ENCODE results near the gene CERCAM.
A peak's percentile ranks its signal among the peaks of the same experiment; 100 is the strongest.

The CERCAM gene

GRCh38 chr9:128389395-128390149, 31.1 kb upstream of the CERCAM start:
- Histone ChIP-seq H3K4me1 (ENCODE audit: control insufficient read depth, insufficient read depth, low read length) (no peaks in the 10 kb centered on the region), H3K4me3 (ENCODE audit: low read depth, low read length) (no peak overlapping the region), H3K27ac (ENCODE audit: extremely low read depth, low read depth, low read length) (no peak overlapping the region), H3K36me3 (ENCODE audit: control insufficient read depth in 2 of 2, insufficient read depth in 1 of 2, low read length in 2 of 2) (peaks cover 0 to 55% of the 10 kb centered on the region in 2 experiments; a peak in 1 of 3 replicates), H3K9me3 (ENCODE audit: control insufficient read depth, insufficient read depth, low read depth, low read length) (no peaks in the 10 kb centered on the region)
- CTCF ChIA-PET: interaction anchor here (0.7 kb wide), 2 partner anchors 27 to 197 kb away, joined by 3 read pairs; no protein-coding TSS in a partner anchor
- POLR2A ChIA-PET: interaction anchor here (0.6 to 1.7 kb wide), 2 partner anchors 18 to 413 kb away, joined by 3 to 8 read pairs; partner anchors contain the start of gene URM1
- TF ChIP-seq ZNF426 (tag by site-specific recombination; IDR thresholded peaks at IDR 0.05) (no peak), ZNF366 (tag by site-specific recombination; conservative IDR thresholded peaks at IDR 0.05) (no peak), ZNF664 (tag by site-specific recombination; IDR thresholded peaks at IDR 0.05) (no peak), ZBTB1 (tag by site-specific recombination; IDR thresholded peaks at IDR 0.05) (no peak), SP2 (tag by site-specific recombination; IDR thresholded peaks at IDR 0.05) (no peak), ZNF791 (tag by site-specific recombination; IDR thresholded peaks at IDR 0.05) (no peak), KLF7 (tag by site-specific recombination; IDR thresholded peaks at IDR 0.05; ENCODE audit: borderline replicate concordance) (no peak), ZFP37 (tag by site-specific recombination; IDR thresholded peaks at IDR 0.05) (no peak), WT1 (tag by site-specific recombination; IDR thresholded peaks at IDR 0.05) (peak; percentile 60; the same call in 1 of the 2 replicates), BCL11A (tag by site-specific recombination; IDR thresholded peaks at IDR 0.05; ENCODE audit: low read depth) (no peak), FEZF1 (tag by site-specific recombination; IDR thresholded peaks at IDR 0.05) (no peak), ZSCAN18 (tag by site-specific recombination; IDR thresholded peaks at IDR 0.05) (no peak), ZNF280C (tag by site-specific recombination; IDR thresholded peaks at IDR 0.05) (no peak), ZNF248 (tag by site-specific recombination; IDR thresholded peaks at IDR 0.05) (no peak), ZNF169 (tag by site-specific recombination; IDR thresholded peaks at IDR 0.05) (no peak), HOXD13 (CRISPR knock-in tag; IDR thresholded peaks at IDR 0.05; ENCODE audit: borderline replicate concordance) (no peak), ZNF639 (tag by site-specific recombination; IDR thresholded peaks at IDR 0.05) (no peak), ZEB2 (tag by site-specific recombination; IDR thresholded peaks at IDR 0.05) (no peak), ZNF23 (tag by site-specific recombination; IDR thresholded peaks at IDR 0.05; ENCODE audit: borderline replicate concordance) (no peak), ZBTB17 (tag by site-specific recombination; IDR thresholded peaks at IDR 0.05) (no peak), ZNF843 (tag by site-specific recombination; IDR thresholded peaks at IDR 0.05) (no peak), SCRT1 (tag by site-specific recombination; IDR thresholded peaks at IDR 0.05; ENCODE audit: borderline replicate concordance) (no peak)
- TF ChIP-seq, protein P1, sequence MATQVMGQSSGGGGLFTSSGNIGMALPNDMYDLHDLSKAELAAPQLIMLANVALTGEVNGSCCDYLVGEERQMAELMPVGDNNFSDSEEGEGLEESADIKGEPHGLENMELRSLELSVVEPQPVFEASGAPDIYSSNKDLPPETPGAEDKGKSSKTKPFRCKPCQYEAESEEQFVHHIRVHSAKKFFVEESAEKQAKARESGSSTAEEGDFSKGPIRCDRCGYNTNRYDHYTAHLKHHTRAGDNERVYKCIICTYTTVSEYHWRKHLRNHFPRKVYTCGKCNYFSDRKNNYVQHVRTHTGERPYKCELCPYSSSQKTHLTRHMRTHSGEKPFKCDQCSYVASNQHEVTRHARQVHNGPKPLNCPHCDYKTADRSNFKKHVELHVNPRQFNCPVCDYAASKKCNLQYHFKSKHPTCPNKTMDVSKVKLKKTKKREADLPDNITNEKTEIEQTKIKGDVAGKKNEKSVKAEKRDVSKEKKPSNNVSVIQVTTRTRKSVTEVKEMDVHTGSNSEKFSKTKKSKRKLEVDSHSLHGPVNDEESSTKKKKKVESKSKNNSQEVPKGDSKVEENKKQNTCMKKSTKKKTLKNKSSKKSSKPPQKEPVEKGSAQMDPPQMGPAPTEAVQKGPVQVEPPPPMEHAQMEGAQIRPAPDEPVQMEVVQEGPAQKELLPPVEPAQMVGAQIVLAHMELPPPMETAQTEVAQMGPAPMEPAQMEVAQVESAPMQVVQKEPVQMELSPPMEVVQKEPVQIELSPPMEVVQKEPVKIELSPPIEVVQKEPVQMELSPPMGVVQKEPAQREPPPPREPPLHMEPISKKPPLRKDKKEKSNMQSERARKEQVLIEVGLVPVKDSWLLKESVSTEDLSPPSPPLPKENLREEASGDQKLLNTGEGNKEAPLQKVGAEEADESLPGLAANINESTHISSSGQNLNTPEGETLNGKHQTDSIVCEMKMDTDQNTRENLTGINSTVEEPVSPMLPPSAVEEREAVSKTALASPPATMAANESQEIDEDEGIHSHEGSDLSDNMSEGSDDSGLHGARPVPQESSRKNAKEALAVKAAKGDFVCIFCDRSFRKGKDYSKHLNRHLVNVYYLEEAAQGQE (tag by site-specific recombination; IDR thresholded peaks at IDR 0.05): peak; percentile 75
- TF ChIP-seq, protein P2, sequence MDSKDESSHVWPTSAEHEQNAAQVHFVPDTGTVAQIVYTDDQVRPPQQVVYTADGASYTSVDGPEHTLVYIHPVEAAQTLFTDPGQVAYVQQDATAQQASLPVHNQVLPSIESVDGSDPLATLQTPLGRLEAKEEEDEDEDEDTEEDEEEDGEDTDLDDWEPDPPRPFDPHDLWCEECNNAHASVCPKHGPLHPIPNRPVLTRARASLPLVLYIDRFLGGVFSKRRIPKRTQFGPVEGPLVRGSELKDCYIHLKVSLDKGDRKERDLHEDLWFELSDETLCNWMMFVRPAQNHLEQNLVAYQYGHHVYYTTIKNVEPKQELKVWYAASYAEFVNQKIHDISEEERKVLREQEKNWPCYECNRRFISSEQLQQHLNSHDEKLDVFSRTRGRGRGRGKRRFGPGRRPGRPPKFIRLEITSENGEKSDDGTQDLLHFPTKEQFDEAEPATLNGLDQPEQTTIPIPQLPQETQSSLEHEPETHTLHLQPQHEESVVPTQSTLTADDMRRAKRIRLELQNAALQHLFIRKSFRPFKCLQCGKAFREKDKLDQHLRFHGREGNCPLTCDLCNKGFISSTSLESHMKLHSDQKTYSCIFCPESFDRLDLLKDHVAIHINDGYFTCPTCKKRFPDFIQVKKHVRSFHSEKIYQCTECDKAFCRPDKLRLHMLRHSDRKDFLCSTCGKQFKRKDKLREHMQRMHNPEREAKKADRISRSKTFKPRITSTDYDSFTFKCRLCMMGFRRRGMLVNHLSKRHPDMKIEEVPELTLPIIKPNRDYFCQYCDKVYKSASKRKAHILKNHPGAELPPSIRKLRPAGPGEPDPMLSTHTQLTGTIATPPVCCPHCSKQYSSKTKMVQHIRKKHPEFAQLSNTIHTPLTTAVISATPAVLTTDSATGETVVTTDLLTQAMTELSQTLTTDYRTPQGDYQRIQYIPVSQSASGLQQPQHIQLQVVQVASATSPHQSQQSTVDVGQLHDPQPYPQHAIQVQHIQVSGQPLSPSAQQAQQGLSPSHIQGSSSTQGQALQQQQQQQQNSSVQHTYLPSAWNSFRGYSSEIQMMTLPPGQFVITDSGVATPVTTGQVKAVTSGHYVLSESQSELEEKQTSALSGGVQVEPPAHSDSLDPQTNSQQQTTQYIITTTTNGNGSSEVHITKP (tag by site-specific recombination; IDR thresholded peaks at IDR 0.05): peak; percentile 65

Measured in HEK293 (cell line).